Suppressor macrophage treated with lipopolysaccharide for 4 hours (primary cell): Measurements from ENCODE around the gene C12orf54.
"Not testable (repeated sequence)": the region's sequence is repeated elsewhere in the genome, so short reads cannot be mapped to it uniquely, and the experiment has no call there.

ENCODE experiments used
- DNase-seq: peaks from one replicate; pipeline ENCODE4 v3.0.0-alpha.2; 2020

Gene C12orf54

DNA sequence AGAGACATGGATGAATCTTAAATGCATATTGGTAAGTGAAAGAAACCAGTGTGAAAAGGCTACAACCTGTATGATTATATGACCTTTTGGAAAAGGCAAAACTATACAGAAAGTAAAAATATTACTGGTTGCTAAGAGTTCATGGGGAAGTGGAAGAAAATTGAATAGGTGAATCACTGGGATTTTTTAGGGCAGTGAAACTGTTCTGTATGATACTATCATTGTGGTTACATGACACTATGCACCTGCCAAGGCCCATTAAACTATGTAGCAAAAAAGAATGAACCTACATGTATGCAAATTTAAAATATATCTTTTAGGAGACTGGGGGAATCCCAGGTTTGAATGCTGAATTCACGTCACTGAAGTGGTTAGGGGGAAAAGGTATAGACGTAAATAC lies 30.6 kb downstream of the C12orf54 start:
- DNase-seq, result no peak

- no peak for DNase-seq
Observed at GRCh38 chr12:48514728-48515127, 32.4 kb downstream of the C12orf54 start.

DNA sequence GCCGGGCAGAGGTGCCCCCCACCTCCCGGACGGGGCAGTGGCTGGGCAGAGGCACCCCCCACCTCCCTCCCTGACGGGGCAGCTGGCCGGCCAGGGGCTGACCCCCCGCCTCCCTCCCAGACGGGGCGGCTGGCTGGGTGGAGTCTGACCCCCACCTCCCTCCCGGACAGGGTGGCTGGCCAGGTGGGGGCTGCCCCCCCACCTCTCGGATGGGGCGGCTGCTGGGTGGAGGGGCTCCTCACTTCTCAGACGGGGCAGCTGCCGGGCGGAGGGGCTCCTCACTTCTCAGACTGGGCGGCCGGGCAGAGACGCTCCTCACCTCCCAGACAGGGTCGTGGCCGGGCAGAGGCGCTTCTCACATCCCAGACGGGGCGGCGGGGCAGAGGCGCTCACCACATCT lies 38.1 kb downstream of the C12orf54 start:
- DNase-seq, result not testable (repeated sequence)

- DNase-seq, result no peak
Observed at GRCh38 chr12:48525332-48525731, 43.0 kb downstream of the C12orf54 start, which contains the start of gene OR8S1. Gene OR8S1 (plus strand): TSS chr12:48525632. CDS start chr12:48525632, 0 bp downstream.

GRCh38 chr12:48527891-48528670 lies 45.8 kb downstream of the C12orf54 start:
- no peak for DNase-seq

- DNase-seq, result no peak
Observed at GRCh38 chr12:48532601-48533000, 50.3 kb downstream of the C12orf54 start.

DNA sequence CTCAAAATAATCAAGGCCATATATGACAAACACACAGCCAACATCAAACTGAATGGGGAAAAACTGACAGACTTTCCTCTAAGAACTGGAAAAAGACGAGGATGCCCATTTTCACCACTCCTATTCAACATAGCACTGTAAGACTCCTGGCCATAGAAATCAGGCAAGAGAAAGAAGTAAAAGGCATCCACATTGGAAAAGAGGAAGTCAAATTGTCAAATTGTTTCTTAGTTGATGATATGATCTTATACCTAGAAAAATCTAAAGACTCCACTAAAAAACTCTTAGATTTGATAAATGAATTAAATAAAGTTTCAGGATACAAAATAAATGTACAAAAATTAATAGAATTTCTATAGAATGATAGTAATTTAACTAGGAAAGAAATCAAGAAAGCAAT lies 54.3 kb downstream of the C12orf54 start:
- DNase-seq, result no peak

DNA sequence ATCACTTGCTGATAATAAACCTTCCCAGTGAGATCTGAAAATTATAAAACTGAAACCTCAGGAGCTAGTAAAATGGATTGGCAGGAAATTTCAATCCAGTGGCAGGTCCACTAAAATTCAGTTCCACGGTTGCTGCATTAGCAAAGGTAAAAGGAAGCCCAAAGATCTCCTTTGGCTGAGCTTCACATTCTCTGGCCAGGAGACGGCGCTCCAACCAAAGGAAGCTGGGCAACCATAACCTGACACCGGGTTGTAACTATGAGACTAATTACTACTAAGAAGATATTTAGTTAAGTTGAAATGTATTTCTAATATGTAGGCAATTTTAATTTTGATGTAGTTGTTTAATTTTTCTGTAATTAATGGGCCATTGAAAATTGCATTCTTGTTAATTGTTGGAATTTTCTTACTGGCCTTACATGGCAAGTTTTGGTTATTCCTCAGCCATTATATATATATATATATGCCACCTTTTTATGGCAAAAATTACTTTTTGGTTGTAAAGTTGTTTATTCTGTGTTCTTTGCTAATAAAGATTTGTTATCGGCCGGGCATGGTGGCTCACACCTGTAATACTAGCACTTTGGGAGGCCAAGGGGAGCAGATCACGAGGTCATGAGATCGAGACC lies 60.1 kb downstream of the C12orf54 start:
- DNase-seq, result peak; percentile 52

- no peak for DNase-seq
Observed at GRCh38 chr12:48545833-48546469, 63.7 kb downstream of the C12orf54 start.
